ENCODE measurements around the gene STEEP1. TPM values are rescaled to one million over a fixed set of nuclear protein-coding genes. Genes with fewer than 3 reads are reported as not detected.

STEEP1 gene
- polyA plus RNA-seq, 3 donors from 2014 or later: 5.5 to 21.1 (median 11.2) TPM

DNA sequence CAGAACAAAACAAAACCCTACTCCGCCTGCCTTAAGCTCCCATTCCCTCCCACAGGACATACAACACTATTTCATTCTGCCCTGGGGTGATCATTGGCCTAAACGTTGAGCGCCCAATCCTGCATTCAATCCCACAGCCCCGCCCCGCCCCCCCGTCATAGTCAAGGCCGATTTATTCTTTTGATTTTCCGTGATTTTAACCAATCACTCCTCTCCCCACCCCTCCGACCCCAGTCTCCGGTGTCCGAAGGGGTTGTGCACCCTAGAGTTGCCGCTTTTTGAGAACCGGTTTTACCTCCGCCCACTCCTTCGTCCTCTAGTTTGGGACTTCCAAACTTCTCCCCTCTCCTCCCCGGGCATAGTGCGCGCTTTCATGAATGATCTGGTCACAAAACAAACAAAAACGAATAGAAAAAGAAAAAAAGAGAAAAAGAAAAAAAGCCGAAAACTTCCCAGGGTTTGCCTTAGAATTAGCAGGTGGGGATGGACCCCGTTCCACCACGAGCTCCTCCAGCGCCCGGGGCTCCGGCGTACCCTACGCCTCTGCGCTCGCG is 8.7 kb upstream of the STEEP1 start:
- Mint-ChIP-seq H3K9me3 (no peaks in the 10 kb centered on the region), H3K27me3 (ENCODE audit: low read depth in 3 of 3) (peaks cover 3 to 11% (median 4%) of the 10 kb centered on the region in 3 donors), H3K27ac (peak overlapping the region; percentile 78 to 92 (median 86)), H3K4me1 (peaks cover 9 to 22% of the 10 kb centered on the region in 2 donors), H3K36me3 (no peaks in the 10 kb centered on the region), H3K4me3 (peak overlapping the region; percentile 85 to 93 (median 89))
- peak in 1 of 3 donors; percentile 3 for DNase-seq

DNA sequence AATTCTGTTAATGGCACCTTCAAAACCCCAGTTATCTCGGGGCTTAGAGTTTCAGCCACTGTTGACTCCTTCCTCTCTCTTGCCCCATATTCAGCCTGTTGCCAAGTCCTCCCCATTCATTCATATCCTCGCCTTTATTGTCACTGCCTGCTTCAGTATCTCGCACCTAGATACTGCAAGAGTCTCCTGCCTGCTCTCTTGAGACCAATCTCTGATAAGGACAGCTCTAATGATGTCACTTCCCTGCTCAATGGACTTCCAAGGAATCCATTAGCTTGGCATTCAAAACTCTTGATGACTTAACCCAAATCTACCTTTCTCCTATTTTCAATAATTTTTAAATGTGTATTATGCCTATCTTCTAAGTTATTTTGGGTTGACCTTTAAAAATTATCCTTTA is 8.0 kb upstream of the STEEP1 start:
- H3K9me3 Mint-ChIP-seq: no peaks in the 10 kb centered on the region
- H3K4me3 Mint-ChIP-seq: peak overlapping the region in 4 of 5 donors; percentile 69 to 92 (median 87)
- peak overlapping the region in 4 of 6 donors; percentile 18 to 85 (median 50) for H3K27ac Mint-ChIP-seq
- H3K27me3 Mint-ChIP-seq (ENCODE audit: low read depth in 3 of 3): peaks cover 3 to 11% (median 4%) of the 10 kb centered on the region in 3 donors
- DNase-seq: no peak
- H3K36me3 Mint-ChIP-seq: no peaks in the 10 kb centered on the region
- H3K4me1 Mint-ChIP-seq: peaks cover 9 to 22% of the 10 kb centered on the region in 2 donors

DNA sequence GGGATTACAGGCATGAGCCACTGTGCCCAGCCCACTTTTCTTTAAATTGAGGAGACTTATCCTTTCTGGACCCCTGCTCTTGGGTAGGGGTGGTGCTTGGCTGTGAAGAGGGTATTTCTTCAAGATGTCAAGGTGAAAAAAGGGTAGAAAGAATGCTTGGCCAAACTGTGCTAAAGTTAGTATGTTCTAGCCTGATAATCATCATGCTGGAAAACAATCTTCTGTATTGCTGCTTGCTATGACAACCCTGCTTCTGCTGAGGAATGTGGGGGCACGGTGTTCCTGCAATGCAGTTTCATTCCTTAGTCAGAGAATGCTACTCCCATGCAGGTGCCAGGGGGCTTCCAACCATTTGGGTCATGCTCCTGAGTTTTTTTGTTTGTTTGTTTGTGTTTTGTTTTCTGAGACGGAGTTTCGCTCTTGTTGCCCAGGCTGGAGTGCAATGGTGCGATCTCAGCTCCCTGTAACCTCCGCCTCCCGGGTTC is 5.2 kb upstream of the STEEP1 start:
- H3K9me3 Mint-ChIP-seq: no peaks in the 10 kb centered on the region
- DNase-seq: no peak
- peaks cover 3 to 11% of the 10 kb centered on the region in 2 donors for H3K4me1 Mint-ChIP-seq
- no peak overlapping the region for H3K4me3 Mint-ChIP-seq
- H3K27me3 Mint-ChIP-seq (ENCODE audit: low read depth in 3 of 3): peaks cover 4 to 11% (median 5%) of the 10 kb centered on the region in 3 donors
- H3K27ac Mint-ChIP-seq: no peak overlapping the region
- H3K36me3 Mint-ChIP-seq: no peaks in the 10 kb centered on the region

DNA sequence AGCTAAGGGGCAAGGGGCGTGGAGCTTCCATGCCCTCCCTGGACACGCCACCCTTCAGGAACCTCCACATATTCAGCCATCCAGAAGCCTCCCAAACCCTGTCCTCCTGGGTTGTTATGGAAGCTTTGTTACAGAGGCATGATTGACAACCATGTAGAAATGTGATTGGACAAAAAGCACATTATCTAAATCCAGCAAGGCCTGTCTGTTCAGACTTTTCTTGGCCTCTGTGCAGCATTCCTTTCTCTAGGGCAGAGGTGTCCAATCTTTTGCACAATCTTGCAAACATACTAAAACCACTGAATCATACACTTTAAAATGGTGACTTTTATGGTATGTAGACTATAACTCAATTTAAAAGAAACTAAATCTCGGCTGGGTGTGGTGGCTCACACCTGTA is 12.7 kb downstream of the STEEP1 start:
- no peak for DNase-seq
- H3K27ac Mint-ChIP-seq: no peak overlapping the region
- H3K27me3 Mint-ChIP-seq (ENCODE audit: low read depth in 3 of 3): peaks cover 0 to 5% (median 0%) of the 10 kb centered on the region in 3 donors
- peaks cover 0 to 1% (median 0%) of the 10 kb centered on the region in 6 donors for H3K9me3 Mint-ChIP-seq
- H3K36me3 Mint-ChIP-seq: peaks cover 0 to 15% (median 4%) of the 10 kb centered on the region in 3 donors
- H3K4me3 Mint-ChIP-seq: no peak overlapping the region
- peaks cover 0 to 5% of the 10 kb centered on the region in 2 donors for H3K4me1 Mint-ChIP-seq

DNA sequence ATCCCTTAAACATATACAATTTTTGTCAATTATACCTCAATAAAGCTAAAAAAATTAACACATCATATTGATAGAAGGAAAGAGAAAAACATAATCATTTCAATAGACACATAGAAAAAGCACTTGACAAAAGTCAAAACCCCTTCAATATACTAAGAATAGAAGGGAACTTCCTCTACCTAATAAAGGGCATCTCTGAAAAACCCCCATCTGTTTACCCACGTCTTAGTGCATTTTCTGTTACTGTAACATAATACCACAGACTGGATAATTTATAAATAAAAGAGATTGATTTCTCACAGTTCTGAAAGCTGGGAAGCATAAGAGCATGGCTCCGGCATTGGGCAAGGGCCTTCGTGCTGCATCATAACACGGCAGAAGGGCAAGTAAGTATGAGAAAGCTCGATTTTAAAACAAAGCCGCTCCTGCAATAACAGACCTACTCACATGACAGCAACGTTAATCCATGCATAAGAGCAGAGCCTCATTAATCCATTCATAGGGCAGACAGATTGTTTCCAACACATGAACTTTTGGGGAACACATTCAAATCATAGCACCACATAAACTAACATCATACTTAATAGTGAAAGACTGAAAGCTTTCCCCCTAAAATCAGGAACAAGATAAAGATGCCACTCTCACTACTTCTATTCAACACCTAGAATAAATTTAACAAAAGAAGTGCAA is 15.7 kb downstream of the STEEP1 start:
- no peak for DNase-seq
- Mint-ChIP-seq H3K4me3 (no peak overlapping the region), H3K27ac (no peak overlapping the region), H3K4me1 (no peaks in the 10 kb centered on the region), H3K9me3 (peaks cover 0 to 1% (median 0%) of the 10 kb centered on the region in 6 donors), H3K36me3 (peaks cover 0 to 4% (median 0%) of the 10 kb centered on the region in 3 donors), H3K27me3 (ENCODE audit: low read depth in 3 of 3) (peaks cover 0 to 3% (median 0%) of the 10 kb centered on the region in 3 donors)

DNA sequence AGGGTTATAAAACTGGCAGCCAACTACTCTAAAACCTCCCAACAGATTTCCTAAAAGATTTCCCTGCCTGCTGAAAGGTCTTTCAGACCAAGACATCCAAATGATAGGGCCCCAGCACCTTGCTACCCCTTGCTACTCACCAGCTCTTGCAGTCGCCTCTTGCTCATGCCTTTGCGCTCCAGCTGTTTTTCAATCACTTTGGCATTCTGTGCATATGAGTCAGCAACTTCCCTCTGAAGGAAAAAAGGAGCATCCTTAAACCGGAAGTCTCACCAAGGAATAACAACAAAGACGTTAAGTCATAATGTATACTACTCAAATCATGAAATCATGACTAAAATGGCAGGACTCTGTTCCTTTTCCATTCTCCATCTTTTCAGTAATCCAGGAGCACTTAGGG is 24.0 kb downstream of the STEEP1 start:
- no peak for DNase-seq
- Mint-ChIP-seq H3K4me1 (no peaks in the 10 kb centered on the region), H3K36me3 (peaks cover 0 to 5% (median 0%) of the 10 kb centered on the region in 3 donors), H3K27ac (no peak overlapping the region), H3K9me3 (no peaks in the 10 kb centered on the region), H3K27me3 (ENCODE audit: low read depth in 3 of 3) (peaks cover 0 to 3% (median 2%) of the 10 kb centered on the region in 3 donors), H3K4me3 (no peak overlapping the region)

DNA sequence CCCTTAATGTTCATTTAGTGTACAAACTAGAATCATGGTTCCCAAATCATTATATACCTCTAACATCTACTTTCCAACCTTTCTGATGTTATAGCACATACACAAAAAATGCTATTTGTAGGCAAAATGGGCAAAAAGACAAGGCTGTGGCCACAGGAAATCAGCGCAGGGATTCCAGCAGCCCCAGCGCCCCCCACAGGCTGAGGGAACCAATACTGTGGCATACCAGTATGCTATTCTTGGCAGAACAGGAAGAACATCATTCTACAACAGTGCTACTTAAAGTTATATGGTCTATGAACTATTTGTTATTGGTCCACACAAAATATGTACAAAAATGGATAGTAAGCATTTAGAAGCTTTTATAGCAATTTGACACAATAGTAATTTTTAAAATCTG is 25.3 kb downstream of the STEEP1 start:
- Mint-ChIP-seq H3K36me3 (peaks cover 0 to 5% (median 0%) of the 10 kb centered on the region in 3 donors), H3K9me3 (no peaks in the 10 kb centered on the region), H3K4me3 (no peak overlapping the region), H3K4me1 (no peaks in the 10 kb centered on the region), H3K27ac (no peak overlapping the region), H3K27me3 (ENCODE audit: low read depth in 3 of 3) (peaks cover 0 to 3% (median 2%) of the 10 kb centered on the region in 3 donors)
- DNase-seq: no peak

DNA sequence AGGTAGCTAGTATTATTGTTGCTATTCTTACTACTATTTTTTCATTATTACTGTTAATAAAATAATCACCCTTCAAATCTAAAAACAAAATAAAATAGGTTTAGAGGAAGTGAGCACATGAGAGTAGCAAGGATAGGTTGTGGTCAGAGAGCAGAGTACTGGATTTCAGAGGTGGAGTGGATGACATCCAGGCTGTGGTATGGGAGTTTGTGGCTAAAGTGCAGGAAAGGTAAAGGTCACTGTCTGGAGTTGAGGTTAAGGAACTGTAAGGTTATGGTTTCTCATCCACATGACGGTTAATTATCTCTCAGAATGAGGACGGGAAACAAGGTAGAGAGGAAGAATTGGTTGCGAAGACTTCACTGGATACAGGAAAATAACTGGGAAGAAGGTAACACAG is 27.7 kb downstream of the STEEP1 start:
- Mint-ChIP-seq H3K4me1 (no peaks in the 10 kb centered on the region), H3K27ac (no peak overlapping the region), H3K36me3 (peaks cover 0 to 5% (median 0%) of the 10 kb centered on the region in 3 donors), H3K4me3 (no peak overlapping the region), H3K27me3 (ENCODE audit: low read depth in 3 of 3) (peaks cover 0 to 3% (median 0%) of the 10 kb centered on the region in 3 donors), H3K9me3 (no peaks in the 10 kb centered on the region)
- no peak for DNase-seq

DNA sequence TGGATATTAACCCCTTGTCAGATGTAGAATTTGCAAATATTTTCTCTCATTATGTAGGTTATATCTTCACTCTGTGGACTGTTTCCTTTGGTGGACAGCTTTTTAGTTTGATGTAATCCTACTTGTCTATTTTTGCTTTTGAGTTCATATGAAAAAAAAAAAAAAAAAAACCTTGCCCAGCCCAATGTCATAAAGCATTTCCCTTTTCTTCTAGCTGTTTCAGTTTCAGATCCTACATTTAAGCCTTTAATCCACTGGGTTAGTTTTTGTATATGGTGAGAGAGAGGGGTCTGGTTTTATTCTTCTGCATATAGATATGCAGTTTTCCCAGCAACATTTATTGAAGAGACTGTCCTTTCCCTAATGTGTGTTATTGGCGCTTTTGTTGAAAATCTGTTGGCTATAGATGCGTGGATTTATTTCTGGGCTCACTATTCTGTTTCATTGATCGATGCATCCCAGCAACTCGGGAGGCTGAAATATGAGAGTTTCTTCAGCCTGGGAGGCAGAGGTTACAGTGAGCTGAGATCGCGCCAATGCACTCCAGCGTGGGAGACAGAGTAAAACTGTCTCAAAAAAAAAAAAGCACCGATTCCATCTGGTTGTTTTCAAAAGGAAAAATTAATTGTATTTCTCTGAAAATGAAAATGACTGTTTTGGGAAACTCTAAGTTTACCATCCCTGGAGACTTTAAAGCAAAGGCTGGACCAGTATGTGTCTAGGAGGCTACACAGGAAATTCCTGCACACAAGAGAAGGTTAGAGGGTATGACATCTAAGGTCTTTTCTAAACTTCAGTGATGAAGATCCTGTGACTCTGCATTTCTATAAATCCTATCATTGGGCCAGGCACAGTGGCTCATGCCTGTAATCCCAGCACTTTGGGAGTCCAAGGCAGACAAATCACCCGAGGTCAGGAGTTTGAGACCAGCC is 35.6 kb downstream of the STEEP1 start:
- H3K36me3 Mint-ChIP-seq: peaks cover 0 to 3% (median 0%) of the 10 kb centered on the region in 3 donors
- no peak overlapping the region for H3K27ac Mint-ChIP-seq
- no peak overlapping the region for H3K4me3 Mint-ChIP-seq
- peaks cover 0 to 3% (median 3%) of the 10 kb centered on the region in 3 donors for H3K27me3 Mint-ChIP-seq (ENCODE audit: low read depth in 3 of 3)
- H3K4me1 Mint-ChIP-seq: no peaks in the 10 kb centered on the region
- DNase-seq: no peak
- no peaks in the 10 kb centered on the region for H3K9me3 Mint-ChIP-seq

DNA sequence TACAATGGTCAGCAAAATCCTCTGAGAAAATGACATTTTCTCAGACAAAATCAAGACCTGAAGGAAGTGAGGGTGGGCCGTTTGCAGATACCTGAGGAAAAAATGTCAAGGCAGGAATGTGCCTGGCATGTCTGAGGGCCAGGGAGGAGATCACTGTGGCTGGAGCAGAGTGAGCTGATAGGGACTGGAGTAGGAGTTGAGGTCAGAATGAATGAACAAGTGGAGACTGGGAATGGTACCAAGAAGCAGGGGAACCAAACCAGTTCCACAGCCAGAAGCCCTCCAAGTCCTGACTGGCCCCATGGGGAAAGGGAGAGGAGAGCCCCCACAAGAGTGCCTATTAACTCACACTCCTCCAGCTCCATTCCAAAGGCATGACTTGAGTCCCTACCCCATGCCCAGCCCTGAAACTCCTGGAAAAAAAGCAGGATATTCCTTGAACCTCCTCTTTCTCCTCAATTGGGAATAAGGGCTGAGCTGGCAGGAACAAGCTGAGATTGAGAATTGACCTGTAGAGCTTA is 41.5 kb downstream of the STEEP1 start:
- Mint-ChIP-seq H3K36me3 (no peaks in the 10 kb centered on the region), H3K9me3 (no peaks in the 10 kb centered on the region), H3K4me3 (no peak overlapping the region), H3K27ac (peak overlapping the region in 1 of 6 donors; percentile 81), H3K4me1 (no peaks in the 10 kb centered on the region), H3K27me3 (ENCODE audit: low read depth in 3 of 3) (peaks cover 0 to 6% (median 2%) of the 10 kb centered on the region in 3 donors)
- DNase-seq: no peak

DNA sequence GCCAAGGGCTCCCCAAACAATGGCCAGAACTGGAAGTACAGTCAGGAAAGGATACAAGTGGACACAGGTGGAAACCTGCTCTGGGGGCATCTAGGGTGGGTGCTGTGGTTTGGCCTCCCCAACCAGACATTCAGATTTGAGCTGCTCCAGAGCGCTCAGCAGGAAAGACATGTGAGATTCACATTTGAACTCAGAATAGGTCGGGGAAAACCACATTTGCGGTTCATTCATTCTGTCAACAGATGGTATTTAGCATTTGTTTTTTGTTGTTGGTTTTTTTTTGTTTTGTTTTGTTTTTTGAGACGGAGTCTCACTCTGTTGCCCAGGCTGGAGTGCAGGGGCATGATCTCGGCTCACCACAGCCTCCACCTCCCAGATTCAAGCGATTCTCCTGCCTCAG is 44.0 kb downstream of the STEEP1 start:
- H3K27me3 Mint-ChIP-seq (ENCODE audit: low read depth in 3 of 3): peaks cover 0 to 6% (median 2%) of the 10 kb centered on the region in 3 donors
- peaks cover 0 to 4% of the 10 kb centered on the region in 2 donors for H3K4me1 Mint-ChIP-seq

DNA sequence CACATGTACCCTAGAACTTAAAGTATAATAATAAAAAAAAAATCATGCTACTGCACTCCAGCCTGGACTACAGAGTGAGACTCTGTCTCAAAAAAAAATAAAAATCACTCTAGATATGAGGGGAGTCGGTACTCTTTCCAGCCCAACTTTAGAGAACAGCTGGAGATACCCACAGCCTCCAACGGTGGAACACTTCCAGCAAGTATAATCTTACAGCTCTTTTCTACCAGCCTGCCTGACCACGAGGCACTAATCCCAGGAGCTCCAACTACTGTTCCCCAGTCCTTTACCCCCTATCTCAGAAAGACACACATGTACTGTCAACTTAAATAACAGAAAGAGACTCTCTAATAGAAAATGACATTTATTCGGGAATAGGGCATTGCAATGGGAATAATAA is 46.8 kb downstream of the STEEP1 start:
- Mint-ChIP-seq H3K36me3 (no peaks in the 10 kb centered on the region), H3K27me3 (ENCODE audit: low read depth in 3 of 3) (peaks cover 0 to 6% (median 2%) of the 10 kb centered on the region in 3 donors), H3K9me3 (no peaks in the 10 kb centered on the region), H3K4me3 (no peak overlapping the region), H3K4me1 (peaks cover 0 to 6% of the 10 kb centered on the region in 2 donors), H3K27ac (no peak overlapping the region)
- no peak for DNase-seq

More for the DNA sequence above, 44.0 kb downstream of the STEEP1 start:
- Mint-ChIP-seq H3K36me3 (no peaks in the 10 kb centered on the region), H3K27ac (no peak overlapping the region), H3K9me3 (no peaks in the 10 kb centered on the region), H3K4me3 (no peak overlapping the region)
- DNase-seq: no peak

DNA sequence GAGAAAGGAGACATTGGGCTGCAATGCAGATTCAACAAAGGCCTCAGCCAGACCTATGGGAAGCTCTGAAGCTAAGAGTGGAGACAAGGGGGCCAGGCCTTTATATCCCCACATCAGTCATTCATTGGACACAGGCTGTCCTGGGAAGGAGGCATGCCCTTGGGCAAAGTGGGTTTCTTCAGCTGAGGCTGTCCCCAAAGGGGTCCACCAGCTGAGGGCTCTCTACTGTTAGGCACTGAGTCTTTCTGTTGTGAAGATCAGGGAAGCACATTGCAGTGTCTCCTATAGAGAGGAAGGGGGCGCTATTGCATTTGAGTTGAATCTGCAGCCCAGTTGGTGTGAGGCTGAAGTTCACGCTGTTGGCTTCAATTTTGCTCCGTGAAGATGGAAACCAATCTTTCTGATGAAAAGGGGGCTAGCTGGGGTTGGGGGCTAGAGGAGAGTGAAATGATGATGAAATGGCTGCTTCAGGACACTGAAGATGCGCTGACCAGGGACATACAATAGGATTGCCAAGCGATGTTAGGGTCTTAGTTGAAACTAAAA is 49.0 kb downstream of the STEEP1 start:
- Mint-ChIP-seq H3K36me3 (no peaks in the 10 kb centered on the region), H3K4me3 (no peak overlapping the region), H3K4me1 (peaks cover 0 to 6% of the 10 kb centered on the region in 2 donors), H3K27me3 (ENCODE audit: low read depth in 3 of 3) (peaks cover 0 to 8% (median 1%) of the 10 kb centered on the region in 3 donors), H3K27ac (no peak overlapping the region), H3K9me3 (no peaks in the 10 kb centered on the region)
- DNase-seq: peak; percentile 49 to 56 (median 53)

All from immature natural killer cell (primary cell).